GM12872 (cell line): ENCODE data around the gene RFX4.

Source experiments
- TF ChIP-seq, protein P1 (sequence below): IDR thresholded peaks from 3 replicates; pipeline ENCODE4 v1.5.1; 2011; ENCODE audit warnings: low read depth, mild to moderate bottlenecking, low read length, moderate library complexity; ENCODE audit not compliant: insufficient read depth

The RFX4 gene

DNA sequence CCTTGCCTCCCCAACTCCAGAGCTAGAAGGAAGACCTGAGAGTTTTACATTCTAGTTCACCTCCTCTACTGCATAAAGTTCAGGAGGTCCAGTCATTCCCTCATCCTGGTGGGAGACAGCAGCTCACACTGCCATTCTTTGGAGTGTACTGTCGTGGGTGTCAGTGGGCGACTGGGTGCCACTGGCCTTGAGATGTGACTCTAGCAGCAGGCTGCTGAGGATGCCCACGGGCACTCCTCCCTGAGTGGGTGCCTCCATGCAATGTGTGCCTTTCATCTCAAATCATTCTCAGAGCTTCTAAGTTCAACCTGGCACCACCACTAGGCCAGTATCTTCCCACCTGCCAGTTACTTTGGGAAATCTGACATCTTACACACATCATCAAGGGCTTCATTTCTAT, 12.5 kb downstream of the RFX4 start:
- TF ChIP-seq, protein P1, sequence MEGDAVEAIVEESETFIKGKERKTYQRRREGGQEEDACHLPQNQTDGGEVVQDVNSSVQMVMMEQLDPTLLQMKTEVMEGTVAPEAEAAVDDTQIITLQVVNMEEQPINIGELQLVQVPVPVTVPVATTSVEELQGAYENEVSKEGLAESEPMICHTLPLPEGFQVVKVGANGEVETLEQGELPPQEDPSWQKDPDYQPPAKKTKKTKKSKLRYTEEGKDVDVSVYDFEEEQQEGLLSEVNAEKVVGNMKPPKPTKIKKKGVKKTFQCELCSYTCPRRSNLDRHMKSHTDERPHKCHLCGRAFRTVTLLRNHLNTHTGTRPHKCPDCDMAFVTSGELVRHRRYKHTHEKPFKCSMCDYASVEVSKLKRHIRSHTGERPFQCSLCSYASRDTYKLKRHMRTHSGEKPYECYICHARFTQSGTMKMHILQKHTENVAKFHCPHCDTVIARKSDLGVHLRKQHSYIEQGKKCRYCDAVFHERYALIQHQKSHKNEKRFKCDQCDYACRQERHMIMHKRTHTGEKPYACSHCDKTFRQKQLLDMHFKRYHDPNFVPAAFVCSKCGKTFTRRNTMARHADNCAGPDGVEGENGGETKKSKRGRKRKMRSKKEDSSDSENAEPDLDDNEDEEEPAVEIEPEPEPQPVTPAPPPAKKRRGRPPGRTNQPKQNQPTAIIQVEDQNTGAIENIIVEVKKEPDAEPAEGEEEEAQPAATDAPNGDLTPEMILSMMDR = no peak

DNA sequence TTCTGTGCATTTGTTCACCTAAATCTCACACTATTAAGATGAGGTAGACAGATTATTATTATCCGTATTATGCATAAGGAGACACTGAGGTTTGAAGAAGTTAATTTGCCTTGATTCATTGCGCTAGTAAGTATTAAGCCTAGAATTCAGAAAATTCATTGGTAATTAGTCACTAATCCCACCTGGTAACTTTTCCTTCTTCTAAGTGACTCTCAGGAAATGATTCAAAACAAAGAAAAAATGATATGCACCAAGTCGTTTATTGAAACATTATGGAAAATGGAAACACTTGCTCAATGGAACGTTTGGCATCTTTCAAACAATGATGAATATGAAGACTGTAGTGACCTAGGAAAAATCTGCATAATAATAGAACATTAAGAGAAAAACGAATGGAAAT, 15.2 kb downstream of the RFX4 start:
- TF ChIP-seq, protein P1 = no peak

DNA sequence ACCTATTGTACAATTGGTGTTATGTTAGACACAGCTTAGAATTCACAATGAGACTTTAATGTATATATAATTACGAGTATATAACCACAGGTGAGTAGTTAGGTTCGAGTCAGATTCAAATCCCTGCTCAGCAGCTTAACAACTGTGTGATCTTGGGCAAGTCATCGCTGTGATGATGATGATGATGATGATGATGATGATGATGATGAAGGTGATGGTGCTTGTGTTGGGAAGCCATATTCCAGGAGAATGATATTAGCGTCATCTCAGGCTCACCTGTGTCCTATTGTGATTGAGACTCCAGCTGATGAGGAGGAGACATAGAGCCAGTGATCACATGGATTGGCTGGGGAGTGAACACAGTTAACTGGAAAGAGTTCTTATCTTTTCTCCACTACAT, 16.5 kb downstream of the RFX4 start:
- TF ChIP-seq, protein P1 = no peak

GRCh38 chr12:106600503-106600902, 17.7 kb downstream of the RFX4 start:
- TF ChIP-seq, protein P1 = no peak

GRCh38 chr12:106601031-106601430, 18.2 kb downstream of the RFX4 start:
- TF ChIP-seq, protein P1 = no peak

GRCh38 chr12:106601496-106601895, 18.7 kb downstream of the RFX4 start:
- TF ChIP-seq, protein P1 = no peak

DNA sequence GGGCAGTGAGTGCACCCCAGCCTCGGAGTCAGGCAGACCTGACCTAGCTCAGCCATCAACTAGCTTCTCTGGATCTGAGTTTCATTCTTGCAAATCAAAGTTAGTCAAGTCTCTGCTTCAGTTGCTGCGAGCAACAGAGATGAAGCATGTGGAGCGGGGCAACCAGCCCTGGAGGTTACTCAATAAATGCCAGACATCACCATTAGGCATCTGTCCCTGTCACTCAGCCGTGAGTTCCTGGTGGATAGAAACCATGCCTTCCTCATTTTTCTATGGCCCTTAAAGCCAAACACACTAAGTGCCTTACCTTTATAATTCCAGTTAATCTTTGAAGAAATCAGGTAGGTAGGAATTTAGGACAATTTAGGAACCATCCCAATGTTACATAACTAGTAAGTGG, 19.3 kb downstream of the RFX4 start:
- TF ChIP-seq, protein P1 = no peak

DNA sequence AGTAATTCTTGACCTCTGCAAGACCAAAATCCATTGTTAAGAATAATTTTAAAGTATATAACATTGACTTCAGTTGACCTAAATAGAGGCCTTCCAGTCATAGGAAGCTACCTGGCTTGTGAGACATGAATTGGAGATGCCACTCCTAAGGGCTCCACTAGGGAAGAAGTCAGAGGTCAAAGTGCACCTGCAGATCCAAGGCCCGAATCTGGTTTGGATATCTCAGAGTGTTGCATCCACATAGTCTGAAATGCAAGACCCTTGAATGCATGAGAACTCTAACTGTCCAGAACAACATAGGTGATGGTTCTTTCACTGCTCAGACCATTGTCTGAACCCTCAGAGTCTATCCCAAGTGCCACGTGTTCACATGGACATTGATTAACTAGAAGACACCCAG, 22.4 kb downstream of the RFX4 start:
- TF ChIP-seq, protein P1 = no peak
